Duodenal mucosa (tissue), 2 donors: ENCODE data around the gene GOLPH3.

Experiments
- H3K27ac ChIP-seq: one replicate; pipeline ENCODE4 v1.7.0; 2013; ENCODE audit warnings: low read depth, low read length
- H3K27me3 ChIP-seq, 2 donors: one replicate each; pipeline ENCODE4 v1.7.0; 2013; ENCODE audit warnings: low read length in 2 of 2, control low read depth in 1 of 2; ENCODE audit not compliant: insufficient read depth in 2 of 2, control insufficient read depth in 1 of 2
- H3K36me3 ChIP-seq, 2 donors: one replicate each; pipeline ENCODE4 v1.7.0; 2013; ENCODE audit warnings: low read length in 2 of 2, control low read depth in 1 of 2; ENCODE audit not compliant: insufficient read depth in 2 of 2, control insufficient read depth in 1 of 2
- H3K4me1 ChIP-seq, 2 donors: one replicate each; pipeline ENCODE4 v1.7.0; 2013; ENCODE audit warnings: low read length in 2 of 2, control low read depth in 1 of 2; ENCODE audit not compliant: insufficient read depth in 2 of 2, control insufficient read depth in 1 of 2
- H3K4me3 ChIP-seq, 2 donors: one replicate each; pipeline ENCODE4 v1.7.0; 2013; ENCODE audit warnings: low read length in 2 of 2, low read depth in 1 of 2
- H3K9ac ChIP-seq, 2 donors: one replicate each; pipeline ENCODE4 v1.7.0; 2013; ENCODE audit warnings: low read length in 2 of 2, low read depth in 1 of 2
- H3K9me3 ChIP-seq, 2 donors: one replicate each; pipeline ENCODE4 v1.7.0; 2013; ENCODE audit warnings: low read length in 2 of 2, control low read depth in 1 of 2; ENCODE audit not compliant: control insufficient read depth in 1 of 2

Gene GOLPH3

GRCh38 chr5:32157078-32157477, 17.0 kb downstream of the GOLPH3 start:
- Histone ChIP-seq H3K9ac (no peak overlapping the region), H3K27ac (no peak overlapping the region), H3K36me3 (no peaks in the 10 kb centered on the region), H3K27me3 (no peaks in the 10 kb centered on the region), H3K4me3 (no peak overlapping the region), H3K9me3 (no peaks in the 10 kb centered on the region), H3K4me1 (peaks cover 11 to 29% of the 10 kb centered on the region in 2 donors)

GRCh38 chr5:32156635-32157034, 17.5 kb downstream of the GOLPH3 start:
- H3K9me3 ChIP-seq: no peaks in the 10 kb centered on the region
- no peaks in the 10 kb centered on the region for H3K36me3 ChIP-seq
- no peaks in the 10 kb centered on the region for H3K27me3 ChIP-seq
- H3K4me1 ChIP-seq: peaks cover 11 to 29% of the 10 kb centered on the region in 2 donors
- no peak overlapping the region for H3K27ac ChIP-seq
- H3K9ac ChIP-seq: no peak overlapping the region
- H3K4me3 ChIP-seq: no peak overlapping the region

- Histone ChIP-seq H3K27ac (no peak overlapping the region), H3K4me1 (peaks cover 11 to 29% of the 10 kb centered on the region in 2 donors), H3K9me3 (no peaks in the 10 kb centered on the region), H3K9ac (no peak overlapping the region), H3K27me3 (no peaks in the 10 kb centered on the region), H3K4me3 (no peak overlapping the region), H3K36me3 (no peaks in the 10 kb centered on the region)
These were observed 18.9 kb downstream of the GOLPH3 start for GRCh38 chr5:32155211-32155610.

- Histone ChIP-seq H3K36me3 (no peaks in the 10 kb centered on the region), H3K4me3 (no peak overlapping the region), H3K9me3 (no peaks in the 10 kb centered on the region), H3K4me1 (peaks cover 8 to 29% of the 10 kb centered on the region in 2 donors), H3K27me3 (no peaks in the 10 kb centered on the region), H3K27ac (no peak overlapping the region), H3K9ac (no peak overlapping the region)
These were observed 20.4 kb downstream of the GOLPH3 start for GRCh38 chr5:32153723-32154122.

GRCh38 chr5:32151198-32151597, 22.9 kb downstream of the GOLPH3 start:
- H3K4me1 ChIP-seq: peaks cover 8 to 19% of the 10 kb centered on the region in 2 donors
- H3K9me3 ChIP-seq: no peaks in the 10 kb centered on the region
- H3K36me3 ChIP-seq: no peaks in the 10 kb centered on the region
- H3K27ac ChIP-seq: no peak overlapping the region
- H3K4me3 ChIP-seq: no peak overlapping the region
- H3K9ac ChIP-seq: no peak overlapping the region
- H3K27me3 ChIP-seq: no peaks in the 10 kb centered on the region

- no peak overlapping the region for H3K27ac ChIP-seq
- no peak overlapping the region for H3K9ac ChIP-seq
- H3K4me3 ChIP-seq: no peak overlapping the region
- peaks cover 0 to 4% of the 10 kb centered on the region in 2 donors for H3K36me3 ChIP-seq
- H3K4me1 ChIP-seq: peaks cover 10 to 23% of the 10 kb centered on the region in 2 donors
- no peaks in the 10 kb centered on the region for H3K27me3 ChIP-seq
- H3K9me3 ChIP-seq: no peaks in the 10 kb centered on the region
These were observed 23.8 kb downstream of the GOLPH3 start for GRCh38 chr5:32150366-32150765.

- Histone ChIP-seq H3K27me3 (no peaks in the 10 kb centered on the region), H3K9me3 (no peaks in the 10 kb centered on the region), H3K9ac (no peak overlapping the region), H3K36me3 (peaks cover 0 to 4% of the 10 kb centered on the region in 2 donors), H3K27ac (no peak overlapping the region), H3K4me1 (peaks cover 11 to 21% of the 10 kb centered on the region in 2 donors), H3K4me3 (no peak overlapping the region)
These were observed 26.2 kb downstream of the GOLPH3 start for GRCh38 chr5:32147959-32148358.

GRCh38 chr5:32147236-32147635, 26.9 kb downstream of the GOLPH3 start:
- Histone ChIP-seq H3K9ac (no peak overlapping the region), H3K27me3 (no peaks in the 10 kb centered on the region), H3K4me1 (peaks cover 11 to 18% of the 10 kb centered on the region in 2 donors), H3K4me3 (no peak overlapping the region), H3K36me3 (peaks cover 0 to 4% of the 10 kb centered on the region in 2 donors), H3K27ac (no peak overlapping the region), H3K9me3 (no peaks in the 10 kb centered on the region)

- Histone ChIP-seq H3K36me3 (peaks cover 0 to 4% of the 10 kb centered on the region in 2 donors), H3K9me3 (no peaks in the 10 kb centered on the region), H3K4me3 (no peak overlapping the region), H3K4me1 (peaks cover 11 to 18% of the 10 kb centered on the region in 2 donors), H3K9ac (no peak overlapping the region), H3K27ac (no peak overlapping the region), H3K27me3 (no peaks in the 10 kb centered on the region)
These were observed 28.7 kb downstream of the GOLPH3 start for GRCh38 chr5:32145378-32145777.

- Histone ChIP-seq H3K4me3 (no peak overlapping the region), H3K27me3 (no peaks in the 10 kb centered on the region), H3K9me3 (no peaks in the 10 kb centered on the region), H3K36me3 (peaks cover 0 to 4% of the 10 kb centered on the region in 2 donors), H3K27ac (no peak overlapping the region), H3K9ac (no peak overlapping the region), H3K4me1 (peaks cover 11 to 18% of the 10 kb centered on the region in 2 donors)
These were observed 29.5 kb downstream of the GOLPH3 start for GRCh38 chr5:32144378-32145207.
